ENCODE measurements around the gene OR2A25. TPM values are rescaled to one million over a fixed set of nuclear protein-coding genes. Genes with fewer than 3 reads are reported as not detected.

Gene OR2A25
- total RNA-seq, 1 donor from 2014 or later = not detected

GRCh38 chr7:144026203-144026883, 43.3 kb upstream of the OR2A25 start:
- TF ChIP-seq, protein P1, sequence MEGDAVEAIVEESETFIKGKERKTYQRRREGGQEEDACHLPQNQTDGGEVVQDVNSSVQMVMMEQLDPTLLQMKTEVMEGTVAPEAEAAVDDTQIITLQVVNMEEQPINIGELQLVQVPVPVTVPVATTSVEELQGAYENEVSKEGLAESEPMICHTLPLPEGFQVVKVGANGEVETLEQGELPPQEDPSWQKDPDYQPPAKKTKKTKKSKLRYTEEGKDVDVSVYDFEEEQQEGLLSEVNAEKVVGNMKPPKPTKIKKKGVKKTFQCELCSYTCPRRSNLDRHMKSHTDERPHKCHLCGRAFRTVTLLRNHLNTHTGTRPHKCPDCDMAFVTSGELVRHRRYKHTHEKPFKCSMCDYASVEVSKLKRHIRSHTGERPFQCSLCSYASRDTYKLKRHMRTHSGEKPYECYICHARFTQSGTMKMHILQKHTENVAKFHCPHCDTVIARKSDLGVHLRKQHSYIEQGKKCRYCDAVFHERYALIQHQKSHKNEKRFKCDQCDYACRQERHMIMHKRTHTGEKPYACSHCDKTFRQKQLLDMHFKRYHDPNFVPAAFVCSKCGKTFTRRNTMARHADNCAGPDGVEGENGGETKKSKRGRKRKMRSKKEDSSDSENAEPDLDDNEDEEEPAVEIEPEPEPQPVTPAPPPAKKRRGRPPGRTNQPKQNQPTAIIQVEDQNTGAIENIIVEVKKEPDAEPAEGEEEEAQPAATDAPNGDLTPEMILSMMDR (conservative IDR thresholded peaks at IDR 0.05) = no peak
- no peak overlapping the region for H3K4me3 Mint-ChIP-seq
- no peaks in the 10 kb centered on the region for H3K27me3 Mint-ChIP-seq
- no peak overlapping the region for H3K27ac Mint-ChIP-seq
- H3K36me3 Mint-ChIP-seq = no peaks in the 10 kb centered on the region
- no peaks in the 10 kb centered on the region for H3K4me1 Mint-ChIP-seq (ENCODE audit: unreplicated experiment)
- no peaks in the 10 kb centered on the region for H3K9me3 Mint-ChIP-seq
- no peak for DNase-seq (ENCODE audit: extremely low spot score, unreplicated experiment)

DNA sequence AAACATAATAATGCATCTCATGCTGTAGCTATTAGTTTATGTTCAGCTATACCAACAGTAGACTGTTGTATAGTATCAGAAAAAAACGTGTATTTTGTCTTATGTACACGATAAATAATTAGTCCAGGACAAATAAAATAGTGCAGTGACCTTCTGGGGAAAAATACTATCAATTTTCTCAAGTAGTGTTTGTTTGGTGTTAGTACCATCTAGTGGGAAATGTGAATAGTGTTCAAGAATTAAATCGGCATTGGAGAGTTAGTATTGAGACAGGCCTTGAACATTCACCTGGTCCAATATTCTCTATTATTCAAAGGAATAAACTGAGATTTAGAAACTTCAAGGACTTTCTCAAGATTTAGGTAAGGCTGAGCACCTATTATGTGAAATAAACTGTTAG, 42.5 kb upstream of the OR2A25 start:
- no peaks in the 10 kb centered on the region for H3K4me1 Mint-ChIP-seq (ENCODE audit: unreplicated experiment)

GRCh38 chr7:144027974-144028373, 41.6 kb upstream of the OR2A25 start:
- no peaks in the 10 kb centered on the region for H3K36me3 Mint-ChIP-seq
- no peaks in the 10 kb centered on the region for H3K27me3 Mint-ChIP-seq
- H3K9me3 Mint-ChIP-seq = no peaks in the 10 kb centered on the region
- no peak for DNase-seq (ENCODE audit: extremely low spot score, unreplicated experiment)
- no peaks in the 10 kb centered on the region for H3K4me1 Mint-ChIP-seq (ENCODE audit: unreplicated experiment)
- TF ChIP-seq, protein P1 (conservative IDR thresholded peaks at IDR 0.05) = no peak
- no peak overlapping the region for H3K27ac Mint-ChIP-seq
- no peak overlapping the region for H3K4me3 Mint-ChIP-seq

More for the DNA sequence above, 42.5 kb upstream of the OR2A25 start:
- TF ChIP-seq, protein P1 (conservative IDR thresholded peaks at IDR 0.05) = peak; percentile 71
- Mint-ChIP-seq H3K4me3 (no peak overlapping the region), H3K27ac (no peak overlapping the region), H3K9me3 (no peaks in the 10 kb centered on the region), H3K36me3 (no peaks in the 10 kb centered on the region), H3K27me3 (no peaks in the 10 kb centered on the region)
- DNase-seq (ENCODE audit: extremely low spot score, unreplicated experiment) = no peak

GRCh38 chr7:144028547-144028946, 41.1 kb upstream of the OR2A25 start:
- no peaks in the 10 kb centered on the region for H3K4me1 Mint-ChIP-seq (ENCODE audit: unreplicated experiment)
- H3K27ac Mint-ChIP-seq = no peak overlapping the region
- H3K9me3 Mint-ChIP-seq = no peaks in the 10 kb centered on the region
- H3K4me3 Mint-ChIP-seq = no peak overlapping the region
- no peaks in the 10 kb centered on the region for H3K36me3 Mint-ChIP-seq
- DNase-seq (ENCODE audit: extremely low spot score, unreplicated experiment) = no peak
- TF ChIP-seq, protein P1 (conservative IDR thresholded peaks at IDR 0.05) = no peak
- no peaks in the 10 kb centered on the region for H3K27me3 Mint-ChIP-seq

DNA sequence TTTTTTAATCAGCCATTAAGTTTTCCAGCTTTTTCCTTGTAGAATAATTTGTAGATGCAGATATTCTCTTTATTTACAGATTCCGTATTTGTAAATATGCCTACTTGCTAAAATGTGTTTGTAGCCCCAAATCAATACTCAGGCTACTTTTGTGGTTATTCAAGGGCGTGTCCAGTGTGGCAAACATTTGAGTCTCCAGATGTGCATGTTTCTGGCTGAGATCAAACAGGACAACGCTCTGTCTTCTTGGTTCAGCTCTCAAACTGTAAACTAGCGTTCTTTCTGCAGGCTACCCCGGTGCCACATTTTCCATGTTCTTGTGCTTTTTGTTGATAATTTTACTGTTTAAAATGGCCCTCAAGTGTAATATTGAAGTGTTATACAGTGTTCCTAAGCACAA, 37.1 kb upstream of the OR2A25 start:
- Mint-ChIP-seq H3K27me3 (no peaks in the 10 kb centered on the region), H3K4me3 (no peak overlapping the region), H3K9me3 (no peaks in the 10 kb centered on the region), H3K36me3 (no peaks in the 10 kb centered on the region), H3K4me1 (ENCODE audit: unreplicated experiment) (no peaks in the 10 kb centered on the region), H3K27ac (no peak overlapping the region)
- TF ChIP-seq, protein P1 (conservative IDR thresholded peaks at IDR 0.05) = no peak
- DNase-seq (ENCODE audit: extremely low spot score, unreplicated experiment) = no peak

Measured in type B pancreatic cell (in vitro differentiated cells).